CD4-positive, alpha-beta T cell treated with Interleukin-17A for 4 hours (primary cell): ENCODE results near the gene CD8A.
A peak's percentile ranks its signal among the peaks of the same experiment; 100 is the strongest.
"Not testable (repeated sequence)": the region's sequence is repeated elsewhere in the genome, so short reads cannot be mapped to it uniquely, and the experiment has no call there.

ENCODE experiments used
- DNase-seq: peaks from one replicate; pipeline ENCODE4 v3.0.0-alpha.2; 2020; ENCODE audit warnings: mixed read lengths

CD8A gene

GRCh38 chr2:86790676-86791572 is at the start of gene CD8A:
CD8A (minus strand) TSS chr2:86790913; CDS start chr2:86790825, 88 bp downstream.
- no peak for DNase-seq

GRCh38 chr2:86839871-86840548 is 49.3 kb upstream of the CD8A start:
- DNase-seq = not testable (repeated sequence)

GRCh38 chr2:86839455-86839854 is 48.7 kb upstream of the CD8A start:
- not testable (repeated sequence) for DNase-seq

- not testable (repeated sequence) for DNase-seq
These were observed 47.0 kb upstream of the CD8A start for GRCh38 chr2:86837714-86838113.

- DNase-seq = peak; percentile 30
These were observed 46.4 kb upstream of the CD8A start for GRCh38 chr2:86836915-86837695.

GRCh38 chr2:86835548-86835889 is 44.8 kb upstream of the CD8A start:
- not testable (repeated sequence) for DNase-seq

GRCh38 chr2:86833315-86833714 is 42.6 kb upstream of the CD8A start:
- no peak for DNase-seq

GRCh38 chr2:86832334-86833096 is 41.8 kb upstream of the CD8A start:
- DNase-seq = no peak

GRCh38 chr2:86831537-86831936 is 40.8 kb upstream of the CD8A start:
- DNase-seq = no peak

- no peak for DNase-seq
These were observed 36.2 kb upstream of the CD8A start for GRCh38 chr2:86826951-86827350.

- peak; percentile 29 for DNase-seq
These were observed 35.1 kb upstream of the CD8A start for GRCh38 chr2:86825693-86826381.

GRCh38 chr2:86825036-86825692 is 34.5 kb upstream of the CD8A start:
- no peak for DNase-seq

GRCh38 chr2:86822668-86823345 is 32.1 kb upstream of the CD8A start:
- DNase-seq = no peak

- no peak for DNase-seq
These were observed 31.1 kb upstream of the CD8A start for GRCh38 chr2:86821842-86822241.

- no peak for DNase-seq
These were observed 30.6 kb upstream of the CD8A start for GRCh38 chr2:86821306-86821705.

GRCh38 chr2:86818957-86819356 is 28.2 kb upstream of the CD8A start:
- DNase-seq = no peak

- DNase-seq = no peak
These were observed 27.5 kb upstream of the CD8A start for GRCh38 chr2:86818114-86818801.

GRCh38 chr2:86815611-86816010 is 24.9 kb upstream of the CD8A start:
- DNase-seq = no peak

- peak; percentile 22 for DNase-seq
These were observed 18.9 kb upstream of the CD8A start for GRCh38 chr2:86809481-86810121.
